HepG2 (cell line): ENCODE measurements around the gene ACE. TPM values are rescaled to one million over a fixed set of nuclear protein-coding genes. Genes with fewer than 3 reads are reported as not detected.

Experiments
- ATAC-seq: fragments of 200-7000 bp; cut with Tn5 transposase; 3 replicates; pipeline ENCODE4 v1.9.1; 2020; ENCODE audit warnings: mild to moderate bottlenecking, moderate library complexity
- BruUV-seq: library from RNA; stranded (reverse); fragments of 400-500 nt; replicated peaks from 2 replicates; lab custom pipeline; 2021; lab: Mats Ljungman, UMichigan
- CTCF ChIA-PET: fragments of 300-600 bp; formaldehyde crosslinking; extraction: SDS; loops from one replicate; lab custom pipeline; 2021; ENCODE audit warnings: low total read pairs, inconsistent platforms, low intra/inter-chr PET ratio; lab: Yijun Ruan, JAX
- POLR2A ChIA-PET: fragments of 350-600 bp; sonication (Branson Sonifier 250); formaldehyde crosslinking; loops from one replicate; lab custom pipeline; 2020; ENCODE audit warnings: antibody characterized with exemption, inconsistent platforms; lab: Yijun Ruan, JAX
- DNase-seq: peaks from one replicate; pipeline ENCODE4 v3.0.0-alpha.2; 2015; ENCODE audit warnings: low spot score
- FAIRE-seq: peaks from 3 replicates; lab custom pipeline; 2011; peaks lifted over from hg19 to GRCh38; lab: Jason Lieb, UNC
- H2AFZ ChIP-seq: one replicate; pipeline ENCODE4 v1.6.1; 2011; ENCODE audit warnings: low read length, inconsistent platforms
- H3K27ac ChIP-seq: fragments of 300-600 bp; 3 replicates; pipeline ENCODE4 v1.8.0; 2011; ENCODE audit warnings: mixed run types, mild to moderate bottlenecking, mixed read lengths, low read length, inconsistent platforms; ENCODE audit not compliant: insufficient read depth; ENCODE audit errors: extremely low read length
- H3K27me3 ChIP-seq, 2 experiments: fragments of 200-600 bp in 1 of 2; 2 replicates in 1 of 2; 3 replicates in 1 of 2; pipeline versions ENCODE4 v1.6.0 to v1.8.0; 2011; ENCODE audit warnings: low read length in 2 of 2, mild to moderate bottlenecking in 2 of 2, moderate library complexity in 2 of 2, inconsistent platforms in 1 of 2; ENCODE audit not compliant: insufficient read depth in 2 of 2, control insufficient read depth in 1 of 2
- H3K36me3 ChIP-seq, 2 experiments: fragments of 200-600 bp in 1 of 2; replicated peaks in 1 of 2; 2 replicates in 1 of 2; 3 replicates in 1 of 2; pipeline versions ENCODE4 v1.5.1 to v1.8.0; 2011; ENCODE audit warnings: low read length in 2 of 2, inconsistent platforms in 1 of 2; ENCODE audit not compliant: insufficient read depth in 2 of 2, control insufficient read depth in 1 of 2
- H3K4me1 ChIP-seq: 2 replicates; pipeline ENCODE4 v1.5.1; 2012; ENCODE audit warnings: low read length, inconsistent platforms; ENCODE audit not compliant: insufficient read depth
- H3K4me2 ChIP-seq: 2 replicates; pipeline ENCODE4 v1.6.0; 2011; ENCODE audit warnings: low read depth, low read length, inconsistent platforms
- H3K4me3 ChIP-seq, 3 experiments: fragments of 200-600 bp in 1 of 3; sonication (generic), shearing (Covaris generic) in 1 of 3; replicated peaks in 1 of 3; 2 replicates each; pipeline ENCODE4 v1.5.1; 2011 to 2016; ENCODE audit warnings: low read length in 3 of 3, inconsistent platforms in 2 of 3, low read depth in 2 of 3, mild to moderate bottlenecking in 2 of 3, control low read depth in 1 of 3, mixed read lengths in 1 of 3; ENCODE audit not compliant: insufficient read depth in 1 of 3
- H3K79me2 ChIP-seq: one replicate; pipeline ENCODE4 v1.6.1; 2011; ENCODE audit warnings: low read length, inconsistent platforms; ENCODE audit not compliant: insufficient read depth
- H3K9ac ChIP-seq: 2 replicates; pipeline ENCODE4 v1.6.0; 2011; ENCODE audit warnings: mild to moderate bottlenecking, low read depth, low read length, inconsistent platforms; ENCODE audit not compliant: insufficient read depth
- H3K9me3 ChIP-seq: 2 replicates; pipeline ENCODE4 v1.5.1; 2012; ENCODE audit warnings: mild to moderate bottlenecking, low read length
- H4K20me1 ChIP-seq: 2 replicates; pipeline ENCODE4 v1.6.0; 2011; ENCODE audit warnings: inconsistent platforms, mild to moderate bottlenecking, low read length, moderate library complexity; ENCODE audit not compliant: insufficient read depth
- ADNP ChIP-seq: sonication (generic); formaldehyde crosslinking; IDR thresholded peaks from 2 replicates; pipeline ENCODE4 v1.4.0; 2020; ENCODE audit warnings: missing genetic modification reagents
- AGO2 ChIP-seq: fragments of 200-400 bp; formaldehyde crosslinking; optimal IDR thresholded peaks from 2 replicates; pipeline ENCODE3; 2017; ENCODE audit warnings: mild to moderate bottlenecking, low read depth, low read length, moderate library complexity
- E2F5 ChIP-seq: sonication (generic); formaldehyde crosslinking; conservative IDR thresholded peaks from 2 replicates; pipeline ENCODE4 v1.4.0; 2020; ENCODE audit warnings: missing genetic modification reagents
- ERF ChIP-seq: IDR thresholded peaks from 2 replicates; pipeline ENCODE4 v1.6.1; 2018; ENCODE audit warnings: missing biosample characterization, missing genetic modification reagents
- FOXJ3 ChIP-seq: sonication (generic); formaldehyde crosslinking; IDR thresholded peaks from 2 replicates; pipeline ENCODE4 v1.4.0; 2020; ENCODE audit warnings: missing genetic modification reagents, mild to moderate bottlenecking, borderline replicate concordance
- MIER2 ChIP-seq: IDR thresholded peaks from 2 replicates; pipeline ENCODE4 v1.6.1; 2016; ENCODE audit warnings: missing biosample characterization, missing genetic modification reagents
- SRY ChIP-seq: sonication (generic); formaldehyde crosslinking; IDR thresholded peaks from 2 replicates; pipeline ENCODE4 v1.8.0; 2022; ENCODE audit warnings: mild to moderate bottlenecking, missing genetic modification reagents
- ZNF451 ChIP-seq: sonication (generic); formaldehyde crosslinking; IDR thresholded peaks from 2 replicates; pipeline ENCODE4 v1.5.0; 2020; ENCODE audit warnings: mild to moderate bottlenecking, missing genetic modification reagents
- ZNF563 ChIP-seq: sonication (generic); formaldehyde crosslinking; IDR thresholded peaks from 2 replicates; pipeline ENCODE4 v1.8.0; 2022; ENCODE audit warnings: mild to moderate bottlenecking, moderate library complexity, missing genetic modification reagents
- ZNF703 ChIP-seq: sonication (generic); formaldehyde crosslinking; IDR thresholded peaks from 2 replicates; pipeline ENCODE4 v1.5.1; 2020; ENCODE audit warnings: missing genetic modification reagents, mild to moderate bottlenecking, moderate library complexity, borderline replicate concordance
- WGBS: methylation state at CpG from one replicate; pipeline ENCODE4 v1.1.6; 2017; ENCODE audit warnings: low lambda C conversion rate; 5-methylcytosine and 5-hydroxymethylcytosine counted together
- in situ Hi-C: cut with HindIII; loops from 2 replicates; pipeline ENCODE4 v1.10.0; 2017; ENCODE audit warnings: low pct_unique_long_range_greater_than_20kb; ENCODE audit not compliant: extremely low pct_ligation_motif_present
- intact Hi-C: fragments of 100-400 bp; cut with micrococcal nuclease; formaldehyde crosslinking; loops from one replicate; pipeline ENCODE4 v1.10.0; 2022; ENCODE audit not compliant: unreplicated experiment
- polyA plus RNA-seq, 8 experiments: library from polyadenylated mRNA; depleted of rRNA in 3 of 8; stranded (reverse) in 7 of 8; unstranded in 1 of 8; fragments of >200 nt; fragmentation: Illumina TruSeq in 4 of 8; extraction: Trizol in 4 of 8; gene quantifications; 2 replicates each; pipeline versions ENCODE4 v1.2.1 to v1.2.3, GENCODE V29; 2011 to 2016; ENCODE audit warnings: low read depth in 4 of 8, missing spikeins in 1 of 8, mixed read lengths in 1 of 8; ENCODE audit not compliant: insufficient read depth in 1 of 8
- total RNA-seq, 5 experiments: library from RNA; depleted of rRNA; stranded (reverse); fragments of >200 nt; fragmentation: Illumina TruSeq; extraction: Trizol; gene quantifications; 2 replicates each; pipeline ENCODE4 v1.2.3, GENCODE V29; 2016; ENCODE audit warnings: low read depth in 1 of 5

The ACE gene
- total and polyA plus RNA-seq, 2 of the 13 experiments (the other 11 are each of a cell fraction or from before 2014, with no cell fraction given) = 0.08 to 0.13 TPM

- TF ChIP-seq E2F5 (CRISPR knock-in tag) (no peak), ERF (CRISPR knock-in tag) (no peak), MIER2 (CRISPR knock-in tag) (no peak), AGO2 (no peak)
- TF ChIP-seq, all 625 proteins: peak for 0
Measured at GRCh38 chr17:63526861-63527260, 50.0 kb downstream of the ACE start (continued).

- ChIA-PET POLR2A (no interaction called here), CTCF (no interaction called here)
- H3K4me1 ChIP-seq = peaks cover 45% of the 10 kb centered on the region
- H3K36me3 ChIP-seq = no peaks in the 10 kb centered on the region
- H3K4me2 ChIP-seq = no peak overlapping the region
- no TSS peak for BruUV-seq
- no peak overlapping the region for H3K27ac ChIP-seq
- H3K9ac ChIP-seq = no peak overlapping the region
- DNase-seq (no peak), FAIRE-seq (no peak), ATAC-seq (no peak)
- no peak overlapping the region for H2AFZ ChIP-seq
- intact Hi-C loops (no loop called here), in situ Hi-C loops (no loop called here)
- H3K79me2 ChIP-seq = no peaks in the 10 kb centered on the region
- no peaks in the 10 kb centered on the region; the same call in 1 of the 2 replicates for H4K20me1 ChIP-seq
- WGBS = 56% methylated on average over 6 of the region's 9 CpGs
- H3K4me3 ChIP-seq = no peak overlapping the region
- H3K9me3 ChIP-seq = no peaks in the 10 kb centered on the region
- no peak for TF ChIP-seq ZNF451
- TF ChIP-seq ZNF703 = no peak
- no peak for TF ChIP-seq SRY
- no peak for TF ChIP-seq ZNF563 (CRISPR knock-in tag)
- no peak for TF ChIP-seq FOXJ3
- TF ChIP-seq ADNP (CRISPR knock-in tag) = no peak
- peaks cover 5 to 53% of the 10 kb centered on the region in 2 experiments for H3K27me3 ChIP-seq
Measured at GRCh38 chr17:63528183-63528582, 51.3 kb downstream of the ACE start.
